Skeletal muscle satellite cell (primary cell): ENCODE results near the gene DHRSX.
A peak's percentile ranks its signal among the peaks of the same experiment; 100 is the strongest.

ENCODE experiments used
- H3K27me3 ChIP-seq: 2 replicates; pipeline ENCODE4 v1.7.0; 2013; ENCODE audit warnings: low read length; ENCODE audit not compliant: control insufficient read depth, insufficient read depth
- H3K36me3 ChIP-seq: 2 replicates; pipeline ENCODE4 v1.7.0; 2013; ENCODE audit warnings: mild to moderate bottlenecking, control low read depth, low read length; ENCODE audit not compliant: insufficient read depth
- H3K4me1 ChIP-seq: 2 replicates; pipeline ENCODE4 v1.7.0; 2013; ENCODE audit warnings: low read length; ENCODE audit not compliant: control insufficient read depth, insufficient read depth
- H3K4me2 ChIP-seq: 2 replicates; pipeline ENCODE4 v1.7.0; 2013; ENCODE audit warnings: mild to moderate bottlenecking, low read length
- H3K4me3 ChIP-seq: 2 replicates; pipeline ENCODE4 v1.7.0; 2013; ENCODE audit warnings: low read length
- H3K9ac ChIP-seq: 2 replicates; pipeline ENCODE4 v1.7.0; 2013; ENCODE audit warnings: mild to moderate bottlenecking, low read depth, low read length, moderate library complexity
- H3K9me3 ChIP-seq: replicated peaks from 2 replicates; pipeline ENCODE4 v1.7.0; 2013; ENCODE audit warnings: mild to moderate bottlenecking, control low read depth, low read length

The DHRSX gene

DNA sequence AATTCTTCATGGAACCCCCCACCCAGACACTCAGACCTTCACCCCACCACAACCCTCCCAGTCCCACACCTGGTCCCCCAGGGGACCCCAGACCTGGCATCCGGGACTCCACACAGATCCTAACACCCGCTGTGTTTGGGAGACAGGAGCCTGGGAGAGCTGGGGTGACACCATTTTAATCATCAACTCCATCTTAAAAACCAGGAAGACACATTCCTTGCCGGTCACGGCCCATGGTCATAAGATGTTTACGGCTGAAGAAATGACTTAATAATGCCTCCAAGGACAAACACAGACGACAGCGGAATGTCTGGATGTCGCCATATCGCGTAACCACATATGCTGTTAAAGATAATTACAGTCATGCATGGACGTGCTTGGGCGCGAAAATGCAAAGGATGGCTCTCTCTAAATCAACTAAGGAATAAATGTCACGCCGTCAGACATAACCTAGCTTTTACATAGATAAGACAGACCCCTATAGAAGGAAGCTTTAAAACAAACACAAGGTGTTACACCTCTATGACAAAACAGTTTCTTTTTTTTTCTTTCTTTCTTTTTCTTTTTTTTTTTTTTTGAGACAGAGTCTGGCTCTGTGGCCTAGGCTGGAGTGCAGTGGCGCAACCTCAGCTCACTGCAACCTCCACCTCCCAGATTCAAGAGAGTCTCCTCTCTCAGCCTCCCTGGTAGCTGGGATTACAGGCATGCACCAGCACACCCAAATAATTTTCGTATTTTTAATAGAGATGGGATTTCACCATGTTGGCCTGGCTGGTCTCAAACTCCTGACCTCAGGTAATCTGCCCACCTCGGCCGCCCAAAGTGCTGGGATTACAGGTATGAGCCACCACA is 2.1 kb upstream of the DHRSX start:
- peaks cover 19% of the 10 kb centered on the region for H3K4me1 ChIP-seq
- H3K36me3 ChIP-seq = no peaks in the 10 kb centered on the region
- H3K4me3 ChIP-seq = no peak overlapping the region
- H3K9me3 ChIP-seq = no peaks in the 10 kb centered on the region
- H3K27me3 ChIP-seq = no peaks in the 10 kb centered on the region
- no peak overlapping the region for H3K4me2 ChIP-seq
- H3K9ac ChIP-seq = no peak overlapping the region

- H3K4me1 ChIP-seq = peaks cover 26% of the 10 kb centered on the region
- no peaks in the 10 kb centered on the region for H3K36me3 ChIP-seq
- H3K27me3 ChIP-seq = no peaks in the 10 kb centered on the region
- no peaks in the 10 kb centered on the region for H3K9me3 ChIP-seq
- no peak overlapping the region for H3K9ac ChIP-seq
- no peak overlapping the region for H3K4me2 ChIP-seq
- no peak overlapping the region for H3K4me3 ChIP-seq
These were observed 1.4 kb upstream of the DHRSX start for GRCh38 chrX:2502120-2502667.

GRCh38 chrX:2501559-2502102 is 855 bp upstream of the DHRSX start:
- Histone ChIP-seq H3K36me3 (no peaks in the 10 kb centered on the region), H3K4me3 (no peak overlapping the region), H3K9me3 (no peaks in the 10 kb centered on the region), H3K27me3 (no peaks in the 10 kb centered on the region), H3K9ac (no peak overlapping the region), H3K4me1 (peaks cover 26% of the 10 kb centered on the region), H3K4me2 (no peak overlapping the region)

DNA sequence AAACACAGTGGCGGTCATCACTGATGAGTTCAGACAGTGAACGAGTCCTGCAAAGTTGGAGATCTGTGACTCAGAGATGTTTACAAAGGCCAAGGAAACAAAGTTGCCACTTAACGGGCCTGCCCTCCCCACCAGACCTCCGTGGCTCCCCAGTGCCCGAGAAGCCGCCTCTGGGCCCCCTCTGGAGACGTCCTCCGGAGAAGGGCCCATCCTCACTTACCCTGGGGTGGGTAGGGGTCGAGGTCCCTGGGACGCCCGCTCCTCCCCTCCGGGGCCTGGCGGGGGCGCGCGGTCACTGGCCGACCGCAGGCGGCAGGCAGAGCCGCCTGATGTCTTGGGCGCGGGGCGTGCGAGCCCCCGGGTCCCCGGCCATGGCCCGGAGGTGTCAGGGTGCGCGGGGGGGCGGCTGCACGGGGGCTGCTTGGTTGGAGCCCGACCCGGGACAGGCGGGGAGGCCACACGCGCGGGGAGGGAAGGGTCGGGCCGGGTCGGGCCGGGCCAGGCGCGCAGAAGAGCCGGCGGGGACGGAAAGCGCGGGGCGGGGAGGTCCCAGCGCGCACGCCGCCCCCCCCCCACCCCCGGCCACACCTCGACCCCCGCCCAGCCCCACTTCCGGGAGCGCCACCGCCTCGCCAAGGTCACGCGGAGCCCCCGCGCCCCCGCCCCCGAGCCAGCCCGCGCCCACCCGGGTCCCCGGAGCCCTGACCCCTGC is 529 bp downstream of the DHRSX start:
- peaks cover 26% of the 10 kb centered on the region for H3K4me1 ChIP-seq
- no peaks in the 10 kb centered on the region for H3K9me3 ChIP-seq
- H3K9ac ChIP-seq = peak overlapping the region; percentile 91
- H3K27me3 ChIP-seq = no peaks in the 10 kb centered on the region
- H3K4me2 ChIP-seq = peak overlapping the region; percentile 86
- H3K36me3 ChIP-seq = peaks cover 6% of the 10 kb centered on the region
- H3K4me3 ChIP-seq = peak overlapping the region; percentile 79

GRCh38 chrX:2499507-2499906 is 1.3 kb downstream of the DHRSX start:
- Histone ChIP-seq H3K36me3 (peaks cover 6% of the 10 kb centered on the region), H3K4me2 (peak overlapping the region; percentile 86), H3K27me3 (no peaks in the 10 kb centered on the region), H3K9ac (peak overlapping the region; percentile 91), H3K4me3 (peak overlapping the region; percentile 79), H3K9me3 (no peaks in the 10 kb centered on the region), H3K4me1 (peaks cover 26% of the 10 kb centered on the region)

DNA sequence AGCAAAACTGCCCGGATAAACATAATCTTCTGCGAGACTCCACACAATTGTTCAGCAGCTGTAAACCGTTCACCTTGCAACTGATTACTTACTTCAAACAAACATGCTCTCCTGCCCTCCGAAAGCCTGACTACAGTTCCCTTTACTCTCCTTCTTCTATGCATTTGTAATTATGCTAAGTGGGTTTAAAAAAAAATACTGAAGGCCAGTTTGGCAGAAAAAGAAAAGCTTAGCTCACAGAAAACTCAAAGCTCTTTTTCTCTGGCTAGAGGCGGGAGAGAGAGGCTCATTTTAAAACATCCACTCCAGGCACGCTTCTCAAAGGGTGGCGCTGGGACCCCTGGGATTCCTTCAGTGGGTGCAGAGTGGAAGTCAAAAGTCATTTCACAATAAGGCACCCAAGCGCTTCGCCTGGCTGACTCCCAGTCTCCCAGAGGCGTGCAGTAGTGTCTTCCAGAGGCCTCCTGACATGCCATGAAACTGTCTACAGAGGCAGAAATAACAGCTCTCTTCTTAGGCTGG is 1.9 kb downstream of the DHRSX start:
- H3K36me3 ChIP-seq = peaks cover 6% of the 10 kb centered on the region
- no peaks in the 10 kb centered on the region for H3K9me3 ChIP-seq
- H3K4me2 ChIP-seq = peak overlapping the region; percentile 86
- peak overlapping the region; percentile 79 for H3K4me3 ChIP-seq
- H3K4me1 ChIP-seq = peaks cover 26% of the 10 kb centered on the region
- H3K27me3 ChIP-seq = no peaks in the 10 kb centered on the region
- H3K9ac ChIP-seq = peak overlapping the region; percentile 91

GRCh38 chrX:2497961-2498780 is 2.6 kb downstream of the DHRSX start:
- H3K36me3 ChIP-seq = peaks cover 6% of the 10 kb centered on the region
- H3K9ac ChIP-seq = peak overlapping the region; percentile 91
- H3K27me3 ChIP-seq = no peaks in the 10 kb centered on the region
- H3K9me3 ChIP-seq = no peaks in the 10 kb centered on the region
- peak overlapping the region; percentile 79 for H3K4me3 ChIP-seq
- H3K4me1 ChIP-seq = peaks cover 26% of the 10 kb centered on the region
- peak overlapping the region; percentile 86 for H3K4me2 ChIP-seq

DNA sequence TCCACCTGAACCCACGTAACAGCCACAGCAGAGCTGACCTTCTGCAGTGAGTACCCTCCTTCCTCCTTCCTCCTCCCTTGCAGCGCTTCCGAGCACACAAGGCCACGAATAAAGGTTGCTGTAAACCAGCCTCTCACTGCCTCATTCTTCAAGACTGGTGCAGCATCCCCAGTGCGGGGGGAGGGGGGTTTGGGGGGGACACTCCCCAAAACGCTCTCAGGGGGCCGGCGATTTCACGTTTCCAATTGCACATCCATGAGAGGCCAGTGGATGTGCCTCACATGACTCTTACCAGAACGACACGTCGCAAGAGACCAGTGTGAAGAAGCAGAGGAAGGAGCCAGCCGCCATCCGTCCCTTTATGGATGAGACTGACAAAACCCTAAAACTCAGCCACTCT is 5.2 kb downstream of the DHRSX start:
- peaks cover 6% of the 10 kb centered on the region for H3K36me3 ChIP-seq
- no peak overlapping the region for H3K4me3 ChIP-seq
- H3K4me2 ChIP-seq = no peak overlapping the region
- H3K9me3 ChIP-seq = no peaks in the 10 kb centered on the region
- peaks cover 26% of the 10 kb centered on the region for H3K4me1 ChIP-seq
- no peaks in the 10 kb centered on the region for H3K27me3 ChIP-seq
- no peak overlapping the region for H3K9ac ChIP-seq

DNA sequence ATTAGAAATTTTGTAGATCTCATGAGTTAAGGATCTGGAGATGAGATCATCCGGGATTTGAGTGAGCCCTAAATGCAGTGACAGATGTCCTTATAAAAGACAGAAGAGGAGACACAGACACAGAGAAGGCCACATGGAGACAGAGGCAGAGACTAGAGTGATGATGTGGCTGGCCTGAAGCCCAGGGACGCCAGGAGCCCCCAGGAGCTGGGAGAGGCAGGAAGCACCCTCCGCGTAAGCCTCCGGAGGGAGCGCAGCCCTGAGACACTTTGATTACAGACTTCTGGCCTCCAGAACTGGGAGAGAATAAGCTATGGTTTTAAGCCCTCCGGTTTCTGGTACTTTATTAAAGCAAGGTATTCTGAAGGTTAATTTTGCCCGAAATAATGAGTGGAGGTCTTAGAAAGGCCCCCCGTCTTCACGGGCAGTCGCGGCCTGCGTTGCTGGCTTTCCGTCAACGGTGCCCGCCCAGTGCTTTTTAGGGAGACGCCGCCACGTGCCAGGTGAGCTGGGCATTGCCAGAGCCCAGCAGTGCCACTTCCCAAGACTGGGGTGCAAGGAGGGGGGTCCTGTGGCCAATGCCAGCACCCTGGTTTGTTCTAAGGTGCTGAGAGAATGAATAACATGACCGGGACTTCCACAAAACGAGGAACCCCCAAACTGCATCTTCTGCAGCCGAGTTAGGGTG is 8.1 kb downstream of the DHRSX start:
- no peak overlapping the region for H3K9ac ChIP-seq
- H3K4me3 ChIP-seq = no peak overlapping the region
- no peaks in the 10 kb centered on the region for H3K27me3 ChIP-seq
- no peaks in the 10 kb centered on the region for H3K9me3 ChIP-seq
- H3K4me1 ChIP-seq = peaks cover 5% of the 10 kb centered on the region
- H3K4me2 ChIP-seq = no peak overlapping the region
- H3K36me3 ChIP-seq = peaks cover 35% of the 10 kb centered on the region

GRCh38 chrX:2490634-2491033 is 10.1 kb downstream of the DHRSX start:
- Histone ChIP-seq H3K36me3 (peaks cover 47% of the 10 kb centered on the region), H3K4me1 (peaks cover 9% of the 10 kb centered on the region), H3K9ac (no peak overlapping the region), H3K9me3 (no peaks in the 10 kb centered on the region), H3K4me3 (no peak overlapping the region), H3K4me2 (no peak overlapping the region), H3K27me3 (no peaks in the 10 kb centered on the region)
